NB4 (cell line): ENCODE results near the gene TRMT61A.
A peak's percentile ranks its signal among the peaks of the same experiment; 100 is the strongest.

Source experiments
- DNase-seq: peaks from one replicate; pipeline ENCODE4 v3.0.0; 2010; ENCODE audit warnings: low read depth
- H3K4me3 ChIP-seq: one replicate; pipeline ENCODE4 v1.5.1; 2011; ENCODE audit warnings: mild to moderate bottlenecking, low read depth, low read length, moderate library complexity
- MYC ChIP-seq: IDR thresholded peaks from 2 replicates; pipeline ENCODE4 v1.6.1; 2011; ENCODE audit warnings: low read depth, low read length
- POLR2A ChIP-seq: IDR thresholded peaks from 2 replicates; pipeline ENCODE4 v1.6.1; 2011; ENCODE audit warnings: mild to moderate bottlenecking; ENCODE audit not compliant: insufficient read length; ENCODE audit errors: extremely low read depth
- TF ChIP-seq, protein P1 (sequence below): IDR thresholded peaks from one replicate; pipeline ENCODE4 v1.5.1; 2012; ENCODE audit warnings: low read depth, low read length
- TF ChIP-seq, protein P2 (sequence below): IDR thresholded peaks from 2 replicates; pipeline ENCODE4 v1.6.1; 2011; ENCODE audit warnings: low read depth, low read length

The TRMT61A gene

GRCh38 chr14:103574707-103575285 lies 45.8 kb downstream of the TRMT61A start:
- H3K4me3 ChIP-seq: no peak overlapping the region
- TF ChIP-seq, protein P1, sequence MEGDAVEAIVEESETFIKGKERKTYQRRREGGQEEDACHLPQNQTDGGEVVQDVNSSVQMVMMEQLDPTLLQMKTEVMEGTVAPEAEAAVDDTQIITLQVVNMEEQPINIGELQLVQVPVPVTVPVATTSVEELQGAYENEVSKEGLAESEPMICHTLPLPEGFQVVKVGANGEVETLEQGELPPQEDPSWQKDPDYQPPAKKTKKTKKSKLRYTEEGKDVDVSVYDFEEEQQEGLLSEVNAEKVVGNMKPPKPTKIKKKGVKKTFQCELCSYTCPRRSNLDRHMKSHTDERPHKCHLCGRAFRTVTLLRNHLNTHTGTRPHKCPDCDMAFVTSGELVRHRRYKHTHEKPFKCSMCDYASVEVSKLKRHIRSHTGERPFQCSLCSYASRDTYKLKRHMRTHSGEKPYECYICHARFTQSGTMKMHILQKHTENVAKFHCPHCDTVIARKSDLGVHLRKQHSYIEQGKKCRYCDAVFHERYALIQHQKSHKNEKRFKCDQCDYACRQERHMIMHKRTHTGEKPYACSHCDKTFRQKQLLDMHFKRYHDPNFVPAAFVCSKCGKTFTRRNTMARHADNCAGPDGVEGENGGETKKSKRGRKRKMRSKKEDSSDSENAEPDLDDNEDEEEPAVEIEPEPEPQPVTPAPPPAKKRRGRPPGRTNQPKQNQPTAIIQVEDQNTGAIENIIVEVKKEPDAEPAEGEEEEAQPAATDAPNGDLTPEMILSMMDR: no peak
- TF ChIP-seq, protein P2, sequence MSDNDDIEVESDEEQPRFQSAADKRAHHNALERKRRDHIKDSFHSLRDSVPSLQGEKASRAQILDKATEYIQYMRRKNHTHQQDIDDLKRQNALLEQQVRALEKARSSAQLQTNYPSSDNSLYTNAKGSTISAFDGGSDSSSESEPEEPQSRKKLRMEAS: no peak
- TF ChIP-seq POLR2A (no peak), MYC (no peak)
- DNase-seq: no peak

GRCh38 chr14:103576371-103577024 lies 47.5 kb downstream of the TRMT61A start:
- DNase-seq: no peak
- TF ChIP-seq, protein P2: no peak
- no peak for TF ChIP-seq MYC
- H3K4me3 ChIP-seq: no peak overlapping the region

DNA sequence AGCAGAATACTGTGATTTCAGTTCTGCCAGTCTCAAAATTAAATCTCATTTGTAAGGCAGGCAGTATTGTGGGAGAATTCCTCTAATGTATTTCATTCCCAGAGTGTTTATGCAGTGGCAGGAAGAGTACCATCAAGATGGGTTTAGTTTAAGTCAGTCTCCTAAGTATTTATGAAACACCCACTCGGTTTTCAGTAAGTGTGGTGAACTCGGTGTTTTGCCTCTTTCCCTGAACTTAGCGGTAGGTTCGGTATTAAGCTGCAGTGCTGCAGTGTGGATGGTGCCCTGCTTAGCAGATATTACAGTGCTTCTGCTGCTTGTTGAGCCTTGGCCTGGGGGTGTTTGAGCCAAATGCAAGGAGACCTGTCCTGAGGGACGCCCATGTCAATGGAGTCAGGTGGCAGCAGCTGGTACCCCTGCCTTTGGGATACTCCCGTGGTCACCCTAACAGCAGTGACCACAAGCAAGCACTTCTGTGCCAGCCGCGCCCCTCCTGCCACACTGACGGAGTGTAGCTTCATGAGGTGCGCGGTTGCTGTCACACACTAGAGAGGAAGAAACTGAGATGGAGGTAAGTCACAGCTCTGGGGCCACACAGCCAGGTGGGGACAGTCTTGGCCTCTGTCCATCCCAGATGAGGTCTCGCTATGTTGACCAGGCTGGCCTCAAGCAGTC lies 49.5 kb downstream of the TRMT61A start:
- DNase-seq: no peak
- TF ChIP-seq, protein P2: no peak
- no peak for TF ChIP-seq MYC
- TF ChIP-seq, protein P1: no peak
- no peak for TF ChIP-seq POLR2A
- no peak overlapping the region for H3K4me3 ChIP-seq

- no peak for DNase-seq
- no peak overlapping the region for H3K4me3 ChIP-seq
- TF ChIP-seq, protein P1: no peak
- TF ChIP-seq, protein P2: no peak
- no peak for TF ChIP-seq POLR2A
- no peak for TF ChIP-seq MYC
These were observed 52.2 kb downstream of the TRMT61A start for GRCh38 chr14:103581206-103581605.

DNA sequence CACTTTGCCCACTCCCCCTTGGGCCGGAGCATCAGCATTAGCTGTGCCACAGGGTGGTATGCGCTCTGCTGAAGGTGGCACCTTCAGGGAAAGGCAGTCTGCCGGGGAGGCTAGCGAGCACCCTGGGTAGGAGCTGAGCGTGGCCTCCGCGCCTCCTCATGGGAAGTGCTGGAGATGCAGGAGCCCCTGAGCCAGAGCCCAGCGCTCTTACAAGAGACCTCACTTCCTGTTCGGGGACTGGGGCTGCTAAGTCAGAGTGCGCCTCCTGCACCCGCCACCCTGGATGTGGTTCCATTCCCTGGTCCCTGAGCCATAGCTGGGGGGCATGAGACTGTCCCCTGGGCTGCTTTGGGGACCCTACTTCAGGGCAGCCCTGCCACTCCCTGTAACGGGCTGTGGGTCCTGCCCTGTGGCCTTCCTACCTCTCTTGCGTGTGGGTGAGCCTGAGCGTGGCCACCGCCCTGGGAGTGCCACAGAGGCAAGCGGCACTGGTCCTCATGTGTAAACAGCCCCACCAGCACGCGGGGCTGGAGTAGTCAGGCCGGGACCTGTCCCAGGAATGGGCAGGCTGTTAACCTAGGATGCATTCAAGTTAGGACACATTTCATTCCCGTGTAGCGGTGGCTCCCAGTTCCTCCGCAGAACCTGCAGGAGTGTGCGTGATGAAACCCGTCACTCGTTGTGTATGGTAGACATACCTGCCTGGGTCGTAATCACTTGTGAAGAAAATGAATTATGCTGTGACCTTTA lies 53.1 kb downstream of the TRMT61A start:
- no peak for TF ChIP-seq POLR2A
- TF ChIP-seq MYC: no peak
- TF ChIP-seq, protein P2: no peak
- TF ChIP-seq, protein P1: no peak
- no peak overlapping the region for H3K4me3 ChIP-seq
- peak; percentile 52 for DNase-seq
